ENCODE results near the gene CAT. TPM values are rescaled to one million over a fixed set of nuclear protein-coding genes. Genes with fewer than 3 reads are reported as not detected.

CAT gene
- total RNA-seq, 4 donors from 2014 or later, result 21.9 to 99.0 (median 39.9) TPM

GRCh38 chr11:34516247-34517040 is 77.7 kb downstream of the CAT start:
- no peaks in the 10 kb centered on the region for H3K36me3 ChIP-seq
- H3K27me3 ChIP-seq, result no peaks in the 10 kb centered on the region
- intact Hi-C loops (cut with DNase I), result no loop called here
- no peak overlapping the region for H3K27ac ChIP-seq
- no peak for DNase-seq
- no peaks in the 10 kb centered on the region for H3K9me3 ChIP-seq
- WGBS, 2 donors, result 76 to 78% methylated on average over 6 of the region's 6 CpGs
- TF ChIP-seq POLR2A (IDR thresholded peaks at IDR 0.05), result no peak
- peaks cover 0 to 12% (median 0%) of the 10 kb centered on the region in 3 donors for H3K4me1 ChIP-seq
- H3K4me3 ChIP-seq, result no peak overlapping the region

- peaks cover 0 to 6% (median 0%) of the 10 kb centered on the region in 4 donors for H3K27me3 ChIP-seq
- TF ChIP-seq POLR2A (IDR thresholded peaks at IDR 0.05) (no peak), CTCF (IDR thresholded peaks at IDR 0.05) (no peak)
- H3K4me1 ChIP-seq, result no peaks in the 10 kb centered on the region
- 88 to 100% methylated on average over 2 of the region's 2 CpGs for WGBS, 2 donors
- intact Hi-C loops (cut with DNase I), result no loop called here
- H3K9me3 ChIP-seq, result no peaks in the 10 kb centered on the region
- H3K36me3 ChIP-seq, result no peaks in the 10 kb centered on the region
- no peak overlapping the region for H3K4me3 ChIP-seq
- no peak for DNase-seq
- no peak overlapping the region for H3K27ac ChIP-seq
Measured at GRCh38 chr11:34519595-34520235, 81.0 kb downstream of the CAT start.

- H3K27me3 ChIP-seq, result peaks cover 0 to 16% (median 0%) of the 10 kb centered on the region in 4 donors
- no peaks in the 10 kb centered on the region for H3K9me3 ChIP-seq
- H3K36me3 ChIP-seq, result no peaks in the 10 kb centered on the region
- intact Hi-C loops (cut with DNase I), result no loop called here
- no peak for TF ChIP-seq POLR2A (IDR thresholded peaks at IDR 0.05)
- TF ChIP-seq CTCF (IDR thresholded peaks at IDR 0.05), result no peak
- no peak overlapping the region for H3K27ac ChIP-seq
- no peak for DNase-seq
- H3K4me3 ChIP-seq, result no peak overlapping the region
- H3K4me1 ChIP-seq, result no peaks in the 10 kb centered on the region
Measured at GRCh38 chr11:34521265-34521664, 82.5 kb downstream of the CAT start.

Small RNA genes lying within 50 kb of the gene (small RNA-seq; reads per million reads assigned to genes)
- gene AL035079.1, result 0 reads per million in 4 donors

Other genes with a start within 250 kb of the CAT start
- 1 to 10 TPM in 3 of 4 donors, under 1 TPM in 1; 0.79 to 4.1 (median 3.7) TPM for gene ABTB2, start 80.9 kb upstream of the CAT start, total RNA-seq
- 1 to 10 TPM in 1 of 4 donors, under 1 TPM in 3; 0.11 to 1.8 (median 0.32) TPM for gene ELF5, start 74.9 kb downstream of the CAT start, total RNA-seq
- 100 to 1,000 TPM; 265 to 388 (median 325) TPM for gene EHF, start 182.2 kb downstream of the CAT start, total RNA-seq